Endothelial cell of umbilical vein (primary cell): Measurements from ENCODE around the gene RHAG. TPM values are rescaled to one million over a fixed set of nuclear protein-coding genes. Genes with fewer than 3 reads are reported as not detected.

Source experiments
- BruUV-seq: library from RNA; stranded (reverse); fragments of 400-500 nt; replicated peaks from 2 replicates; lab custom pipeline; 2021; lab: Mats Ljungman, UMichigan
- CTCF ChIA-PET: fragments of 300-600, 350-600 bp; sonication (Branson Sonifier 250); formaldehyde crosslinking; loops from one replicate; lab custom pipeline; 2021; ENCODE audit warnings: antibody characterized with exemption, inconsistent platforms; lab: Charles Lee
- POLR2A ChIA-PET: fragments of 300-600, 350-600 bp; sonication (Branson Sonifier 250); formaldehyde crosslinking; loops from one replicate; lab custom pipeline; 2021; ENCODE audit warnings: antibody characterized with exemption, inconsistent platforms; lab: Charles Lee
- DNase-seq: peaks from one replicate; pipeline ENCODE4 v3.0.0-alpha.2; 2011; ENCODE audit warnings: low read depth, low spot score
- FAIRE-seq: peaks from 2 replicates; lab custom pipeline; 2011; peaks lifted over from hg19 to GRCh38; lab: Jason Lieb, UNC
- H2AFZ ChIP-seq: 2 replicates; pipeline ENCODE4 v1.6.0; 2012; ENCODE audit warnings: low read depth, low read length, control low read depth, inconsistent platforms
- H3K27ac ChIP-seq: 2 replicates; pipeline ENCODE4 v1.5.1; 2011; ENCODE audit warnings: low read depth, mild to moderate bottlenecking, control low read depth, low read length, moderate library complexity; ENCODE audit not compliant: insufficient read depth
- H3K27me3 ChIP-seq, 2 experiments: 2 replicates each; pipeline versions ENCODE4 v1.6.0 to v1.6.1; 2011; ENCODE audit warnings: low read length in 2 of 2, mixed read lengths in 1 of 2; ENCODE audit not compliant: control insufficient read depth in 2 of 2, insufficient read depth in 2 of 2
- H3K36me3 ChIP-seq, 2 experiments: 2 replicates in 1 of 2; 3 replicates in 1 of 2; pipeline ENCODE4 v1.5.1; 2011; ENCODE audit warnings: low read length in 2 of 2, mild to moderate bottlenecking in 1 of 2, moderate library complexity in 1 of 2; ENCODE audit not compliant: control insufficient read depth in 2 of 2, insufficient read depth in 2 of 2; ENCODE audit errors: extremely low read depth in 1 of 2
- H3K4me1 ChIP-seq: 3 replicates; pipeline ENCODE4 v1.5.1; 2011; ENCODE audit warnings: mild to moderate bottlenecking, low read length; ENCODE audit not compliant: control insufficient read depth, insufficient read depth; ENCODE audit errors: extremely low read depth
- H3K4me2 ChIP-seq: 2 replicates; pipeline ENCODE4 v1.6.1; 2011; ENCODE audit warnings: low read length, control low read depth, mixed read lengths; ENCODE audit not compliant: insufficient read depth
- H3K4me3 ChIP-seq, 3 experiments: fragments of 200-600 bp in 1 of 3; sonication (generic), shearing (Covaris generic) in 1 of 3; replicated peaks in 1 of 3; 2 replicates each; pipeline ENCODE4 v1.5.1; 2011 to 2016; ENCODE audit warnings: control low read depth in 3 of 3, low read length in 3 of 3, mild to moderate bottlenecking in 2 of 3, inconsistent platforms in 1 of 3, low read depth in 1 of 3, moderate library complexity in 1 of 3; ENCODE audit not compliant: insufficient read depth in 1 of 3
- H3K79me2 ChIP-seq: 2 replicates; pipeline ENCODE4 v1.6.0; 2012; ENCODE audit warnings: low read length, inconsistent platforms; ENCODE audit not compliant: control insufficient read depth, insufficient read depth
- H3K9ac ChIP-seq: replicated peaks from 2 replicates; pipeline ENCODE3; 2011; ENCODE audit warnings: low read length, control low read depth; ENCODE audit not compliant: insufficient read depth; ENCODE audit errors: extremely low read depth
- H3K9me1 ChIP-seq: replicated peaks from 3 replicates; pipeline ENCODE4 v1.6.0; 2011; ENCODE audit warnings: mild to moderate bottlenecking, low read length; ENCODE audit not compliant: control insufficient read depth, insufficient read depth; ENCODE audit errors: extremely low read depth
- H3K9me3 ChIP-seq: replicated peaks from 2 replicates; pipeline ENCODE4 v1.5.1; 2012; ENCODE audit warnings: low read length, inconsistent platforms; ENCODE audit not compliant: control insufficient read depth, insufficient read depth
- H4K20me1 ChIP-seq: replicated peaks from 2 replicates; pipeline ENCODE3; 2011; ENCODE audit warnings: mild to moderate bottlenecking, low read length; ENCODE audit not compliant: control insufficient read depth, insufficient read depth; ENCODE audit errors: extremely low read depth
- CTCF ChIP-seq, 2 donors: IDR thresholded peaks; 1 replicate in 1 of 2; 2 replicates in 1 of 2; pipeline ENCODE4 v1.5.1; 2011; ENCODE audit warnings: low read length in 2 of 2, mild to moderate bottlenecking in 2 of 2, moderate library complexity in 2 of 2, control low read depth in 1 of 2, inconsistent platforms in 1 of 2, low read depth in 1 of 2; ENCODE audit not compliant: insufficient read depth in 1 of 2; ENCODE audit errors: extremely low read depth in 1 of 2
- EZH2 ChIP-seq: IDR thresholded peaks from 2 replicates; pipeline ENCODE4 v1.6.1; 2012; ENCODE audit warnings: borderline replicate concordance, low read depth, mild to moderate bottlenecking, moderate library complexity, low read length, inconsistent platforms; ENCODE audit not compliant: severe bottlenecking
- GATA2 ChIP-seq: IDR thresholded peaks from 2 replicates; pipeline ENCODE4 v1.7.0; 2011; ENCODE audit warnings: low read depth, mild to moderate bottlenecking, moderate library complexity, mixed read lengths, low read length; ENCODE audit not compliant: insufficient read length, insufficient read depth
- JUN ChIP-seq: IDR thresholded peaks from 2 replicates; pipeline ENCODE4 v1.6.1; 2011; ENCODE audit warnings: borderline replicate concordance, low read depth; ENCODE audit not compliant: insufficient read length, insufficient read depth
- MYC ChIP-seq: IDR thresholded peaks from one replicate; pipeline ENCODE4 v1.6.1; 2011; ENCODE audit warnings: mild to moderate bottlenecking, low read depth, low read length
- POLR2A ChIP-seq: IDR thresholded peaks from 2 replicates; pipeline ENCODE4 v1.6.1; 2012; ENCODE audit warnings: low read depth, mild to moderate bottlenecking, control low read depth, low read length
- POLR2AphosphoS5 ChIP-seq: IDR thresholded peaks from 2 replicates; pipeline ENCODE4 v1.6.1; 2012; ENCODE audit warnings: low read depth, mild to moderate bottlenecking, control low read depth, low read length, moderate library complexity; ENCODE audit not compliant: insufficient read depth
- dilution Hi-C: fragments of 300-500 bp; cut with MboI; formaldehyde crosslinking; loops from one replicate; pipeline ENCODE4 v1.15.0; 2019; ENCODE audit warnings: low sequenced_read_pairs; ENCODE audit not compliant: extremely low pct_ligation_motif_present
- intact Hi-C: fragments of 100-400 bp; cut with micrococcal nuclease; formaldehyde crosslinking; loops from one replicate; pipeline ENCODE4 v1.10.0; 2022
- polyA plus RNA-seq, 4 experiments: library from polyadenylated mRNA; depleted of rRNA in 3 of 4; stranded (reverse) in 3 of 4; unstranded in 1 of 4; fragments of >200 nt; gene quantifications; 2 replicates each; pipeline versions ENCODE4 v1.2.1 to v1.2.3, GENCODE V29; 2011 to 2012; ENCODE audit warnings: missing spikeins in 1 of 4
- total RNA-seq: library from RNA; stranded (reverse); gene quantifications from 2 replicates; pipeline ENCODE4 v1.2.3, GENCODE V29; 2021
- TF ChIP-seq, protein P1 (sequence below): IDR thresholded peaks from 2 replicates; pipeline ENCODE4 v1.6.1; 2011; ENCODE audit not compliant: insufficient read depth, insufficient read length

RHAG gene
- total and polyA plus RNA-seq, 2 donors (not counting 3 experiments of a cell fraction or from before 2014, with no cell fraction given), result not detected

- no peaks in the 10 kb centered on the region for H3K27me3 ChIP-seq
- ChIA-PET CTCF (no interaction called here), POLR2A (no interaction called here)
- no peak for FAIRE-seq
- no peaks in the 10 kb centered on the region for H4K20me1 ChIP-seq
- H3K9me1 ChIP-seq, result no peaks in the 10 kb centered on the region
- BruUV-seq, result no TSS peak
- peak overlapping the region; percentile 17 for H3K4me2 ChIP-seq
- H2AFZ ChIP-seq, result no peak overlapping the region
- H3K79me2 ChIP-seq, result no peaks in the 10 kb centered on the region
- peaks cover 2% of the 10 kb centered on the region for H3K4me1 ChIP-seq
- H3K9me3 ChIP-seq, result no peaks in the 10 kb centered on the region
- DNase-seq, result peak; percentile 10
- no peaks in the 10 kb centered on the region for H3K36me3 ChIP-seq
- H3K27ac ChIP-seq, result no peak overlapping the region
- no peak overlapping the region for H3K4me3 ChIP-seq
- TF ChIP-seq POLR2A (no peak), GATA2 (peak; percentile 56), MYC (no peak), JUN (no peak), POLR2AphosphoS5 (no peak), CTCF (IDR thresholded peaks at IDR 0.05; ENCODE audit: extremely low read depth in 1 of 2, insufficient read depth in 1 of 2, low read depth in 1 of 2, low read length in 2 of 2) (no peak), EZH2 (no peak)
- TF ChIP-seq, protein P1, sequence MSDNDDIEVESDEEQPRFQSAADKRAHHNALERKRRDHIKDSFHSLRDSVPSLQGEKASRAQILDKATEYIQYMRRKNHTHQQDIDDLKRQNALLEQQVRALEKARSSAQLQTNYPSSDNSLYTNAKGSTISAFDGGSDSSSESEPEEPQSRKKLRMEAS, result no peak
- no peak overlapping the region for H3K9ac ChIP-seq
- dilution Hi-C loops (no loop called here), intact Hi-C loops (no loop called here)
Measured at GRCh38 chr6:49676671-49677281, 40.1 kb upstream of the RHAG start.
